GM23338 (cell line): ENCODE data around the gene ABCF2. TPM values are rescaled to one million over a fixed set of nuclear protein-coding genes. Genes with fewer than 3 reads are reported as not detected.
A peak's percentile ranks its signal among the peaks of the same experiment; 100 is the strongest.

Experiments
- ATAC-seq: fragments of 200-7000 bp; cut with Tn5 transposase; 3 replicates; pipeline ENCODE4 v1.9.1; 2020
- DNase-seq: peaks from one replicate; pipeline ENCODE4 v3.0.0-alpha.2; 2015; ENCODE audit warnings: low spot score
- H2AFZ ChIP-seq: fragments of 200-600 bp; sonication (generic); 2 replicates; pipeline ENCODE4 v1.8.0; 2016; ENCODE audit warnings: antibody characterized with exemption, mild to moderate bottlenecking, moderate library complexity
- H3F3A ChIP-seq: fragments of 200-600 bp; sonication (generic); replicated peaks from 2 replicates; pipeline ENCODE4 v1.8.0; 2017; ENCODE audit warnings: antibody characterized with exemption, mixed run types, low read depth
- H3K27ac ChIP-seq: fragments of 200-600 bp; sonication (generic); 2 replicates; pipeline ENCODE4 v1.6.1; 2016; ENCODE audit warnings: low read depth
- H3K27me3 ChIP-seq: fragments of 200-600 bp; sonication (generic); 2 replicates; pipeline ENCODE4 v1.8.0; 2016; ENCODE audit warnings: mild to moderate bottlenecking, mixed run types, moderate library complexity; ENCODE audit not compliant: insufficient read depth
- H3K36me3 ChIP-seq: fragments of 200-600 bp; sonication (generic); 2 replicates; pipeline ENCODE4 v1.8.0; 2016; ENCODE audit warnings: mild to moderate bottlenecking; ENCODE audit not compliant: insufficient read depth
- H3K4me1 ChIP-seq: fragments of 200-600 bp; sonication (generic); 2 replicates; pipeline ENCODE4 v1.8.0; 2016; ENCODE audit warnings: mild to moderate bottlenecking, moderate library complexity; ENCODE audit not compliant: insufficient read depth
- H3K4me2 ChIP-seq: fragments of 200-600 bp; sonication (generic); 2 replicates; pipeline ENCODE4 v1.7.1; 2017; ENCODE audit warnings: mixed run types
- H3K4me3 ChIP-seq: fragments of 200-600 bp; sonication (generic); 2 replicates; pipeline ENCODE4 v1.6.1; 2016; ENCODE audit warnings: mixed run types
- H3K79me2 ChIP-seq: fragments of 200-600 bp; sonication (generic); replicated peaks from 2 replicates; pipeline ENCODE4 v1.8.0; 2017; ENCODE audit warnings: mild to moderate bottlenecking; ENCODE audit not compliant: insufficient read depth
- H3K9me2 ChIP-seq: fragments of 200-600 bp; sonication (generic); 2 replicates; pipeline ENCODE4 v1.8.0; 2017; ENCODE audit not compliant: insufficient read depth
- H4K20me1 ChIP-seq: fragments of 200-600 bp; sonication (generic); replicated peaks from 2 replicates; pipeline ENCODE4 v1.8.0; 2017; ENCODE audit warnings: mild to moderate bottlenecking; ENCODE audit not compliant: insufficient read depth
- H3K27ac Mint-ChIP-seq: 2 replicates; pipeline ENCODE4 v1.8.0; 2020; ENCODE audit warnings: inconsistent platforms, mild to moderate bottlenecking, moderate library complexity, mixed read lengths
- H3K27me3 Mint-ChIP-seq: 3 replicates; pipeline ENCODE4 v1.8.0; 2022; ENCODE audit warnings: low read depth, mild to moderate bottlenecking, moderate library complexity, mixed read lengths, inconsistent platforms; ENCODE audit not compliant: insufficient read depth, poor library complexity
- H3K36me3 Mint-ChIP-seq: 3 replicates; pipeline ENCODE4 v1.8.0; 2021; ENCODE audit warnings: low read depth, mild to moderate bottlenecking, inconsistent platforms, moderate library complexity, mixed read lengths
- H3K4me1 Mint-ChIP-seq: 3 replicates; pipeline ENCODE4 v1.8.0; 2020; ENCODE audit warnings: mild to moderate bottlenecking, inconsistent platforms, mixed read lengths
- H3K4me3 Mint-ChIP-seq: 3 replicates; pipeline ENCODE4 v1.8.0; 2021; ENCODE audit warnings: moderate library complexity, mild to moderate bottlenecking, inconsistent platforms, mixed read lengths
- H3K9me3 Mint-ChIP-seq: 3 replicates; pipeline ENCODE4 v1.8.0; 2020; ENCODE audit warnings: moderate library complexity, mild to moderate bottlenecking, inconsistent platforms, mixed read lengths
- CREB1 ChIP-seq: fragments of 250-450 bp; sonication (Bioruptor Pico); IDR thresholded peaks from 2 replicates; pipeline ENCODE4 v1.5.0; 2020; ENCODE audit warnings: low read depth, mild to moderate bottlenecking, moderate library complexity
- CTCF ChIP-seq, 2 experiments: fragments of 200-600 bp in 1 of 2; sonication (generic) in 1 of 2; conservative IDR thresholded peaks; 2 replicates each; pipeline versions ENCODE4 v1.5.1 to v1.6.1; 2016 to 2017; ENCODE audit warnings: antibody characterized with exemption in 2 of 2, low read depth in 2 of 2, mild to moderate bottlenecking in 2 of 2, moderate library complexity in 1 of 2
- ETS1 ChIP-seq: IDR thresholded peaks from 2 replicates; pipeline ENCODE4 v1.6.1; 2016; ENCODE audit warnings: antibody characterized with exemption
- EZH2phosphoT487 ChIP-seq: fragments of 200-600 bp; sonication (generic); IDR thresholded peaks from one replicate; pipeline ENCODE4 v1.8.1; 2018; ENCODE audit warnings: antibody characterized with exemption; ENCODE audit not compliant: unreplicated experiment
- JUNB ChIP-seq: IDR thresholded peaks from one replicate; pipeline ENCODE4 v1.6.1; 2016; ENCODE audit warnings: antibody characterized with exemption; ENCODE audit not compliant: unreplicated experiment
- NANOG ChIP-seq: IDR thresholded peaks from 2 replicates; pipeline ENCODE4 v1.6.1; 2016; ENCODE audit warnings: antibody characterized with exemption, borderline replicate concordance
- POLR2AphosphoS5 ChIP-seq: IDR thresholded peaks from 2 replicates; pipeline ENCODE4 v1.6.1; 2016; ENCODE audit warnings: antibody characterized with exemption, low read depth
- REST ChIP-seq: IDR thresholded peaks from one replicate; pipeline ENCODE4 v1.6.1; 2018; ENCODE audit warnings: antibody characterized with exemption; ENCODE audit not compliant: unreplicated experiment
- STAT1 ChIP-seq: IDR thresholded peaks from one replicate; pipeline ENCODE4 v1.6.1; 2016; ENCODE audit warnings: antibody characterized with exemption; ENCODE audit not compliant: unreplicated experiment
- ZNF114 ChIP-seq: fragments of 250-450 bp; sonication (Bioruptor Pico); IDR thresholded peaks from 2 replicates; pipeline ENCODE4 v1.5.0; 2020; ENCODE audit warnings: mild to moderate bottlenecking, moderate library complexity
- ZNF331 ChIP-seq: fragments of 250-450 bp; sonication (Bioruptor Pico); IDR thresholded peaks from 2 replicates; pipeline ENCODE4 v1.5.0; 2020; ENCODE audit warnings: low read depth, mild to moderate bottlenecking, moderate library complexity
- polyA plus RNA-seq: library from polyadenylated mRNA; unstranded; fragments of >200 nt; fragmentation: Nextera tagmentation; extraction: Ambion mirVana; gene quantifications from 2 replicates; pipeline ENCODE4 v1.2.1, GENCODE V29; 2016
- total RNA-seq: library from RNA; depleted of rRNA; stranded (reverse); fragments of >200 nt; shearing (Covaris generic); gene quantifications from 2 replicates; pipeline ENCODE4 v1.2.3, GENCODE V29; 2014

Gene ABCF2
- total and polyA plus RNA-seq, 2 experiments from 2014 or later: 18.7 to 58.7 TPM

GRCh38 chr7:151275813-151276577 lies 49.0 kb upstream of the ABCF2 start (continued):
- TF ChIP-seq REST (no peak), ZNF331 (CRISPR knock-in tag) (no peak), JUNB (no peak), STAT1 (no peak), ZNF114 (CRISPR knock-in tag) (no peak), ETS1 (no peak)

GRCh38 chr7:151274936-151275812 lies 48.2 kb upstream of the ABCF2 start:
- Histone ChIP-seq H4K20me1 (no peaks in the 10 kb centered on the region), H3F3A (no peaks in the 10 kb centered on the region), H3K36me3 (no peaks in the 10 kb centered on the region), H3K27ac (no peak overlapping the region), H3K27me3 (peaks cover 21% of the 10 kb centered on the region), H3K4me1 (peaks cover 6% of the 10 kb centered on the region; the same call in 1 of the 2 replicates), H3K4me3 (no peak overlapping the region), H3K4me2 (no peak overlapping the region), H2AFZ (no peak overlapping the region), H3K79me2 (no peaks in the 10 kb centered on the region), H3K9me2 (no peaks in the 10 kb centered on the region)
- Mint-ChIP-seq H3K9me3 (no peaks in the 10 kb centered on the region), H3K27me3 (peaks cover 25% of the 10 kb centered on the region), H3K4me1 (peaks cover 14% of the 10 kb centered on the region; the same call in 2 of the 3 replicates), H3K36me3 (no peaks in the 10 kb centered on the region), H3K27ac (no peak overlapping the region), H3K4me3 (peak overlapping the region; percentile 45)
- DNase-seq: no peak
- ATAC-seq: no peak
- TF ChIP-seq CTCF (conservative IDR thresholded peaks at IDR 0.05; ENCODE audit: low read depth in 2 of 2) (no peak), REST (no peak), JUNB (no peak), POLR2AphosphoS5 (no peak), STAT1 (no peak), CREB1 (CRISPR knock-in tag) (no peak), ZNF114 (CRISPR knock-in tag) (no peak), NANOG (no peak), EZH2phosphoT487 (no peak), ETS1 (no peak), ZNF331 (CRISPR knock-in tag) (no peak)
